Measurements from ENCODE around the gene VWC2L. TPM values are rescaled to one million over a fixed set of nuclear protein-coding genes. Genes with fewer than 3 reads are reported as not detected.

The VWC2L gene
- polyA plus RNA-seq, 1 experiment: not detected

DNA sequence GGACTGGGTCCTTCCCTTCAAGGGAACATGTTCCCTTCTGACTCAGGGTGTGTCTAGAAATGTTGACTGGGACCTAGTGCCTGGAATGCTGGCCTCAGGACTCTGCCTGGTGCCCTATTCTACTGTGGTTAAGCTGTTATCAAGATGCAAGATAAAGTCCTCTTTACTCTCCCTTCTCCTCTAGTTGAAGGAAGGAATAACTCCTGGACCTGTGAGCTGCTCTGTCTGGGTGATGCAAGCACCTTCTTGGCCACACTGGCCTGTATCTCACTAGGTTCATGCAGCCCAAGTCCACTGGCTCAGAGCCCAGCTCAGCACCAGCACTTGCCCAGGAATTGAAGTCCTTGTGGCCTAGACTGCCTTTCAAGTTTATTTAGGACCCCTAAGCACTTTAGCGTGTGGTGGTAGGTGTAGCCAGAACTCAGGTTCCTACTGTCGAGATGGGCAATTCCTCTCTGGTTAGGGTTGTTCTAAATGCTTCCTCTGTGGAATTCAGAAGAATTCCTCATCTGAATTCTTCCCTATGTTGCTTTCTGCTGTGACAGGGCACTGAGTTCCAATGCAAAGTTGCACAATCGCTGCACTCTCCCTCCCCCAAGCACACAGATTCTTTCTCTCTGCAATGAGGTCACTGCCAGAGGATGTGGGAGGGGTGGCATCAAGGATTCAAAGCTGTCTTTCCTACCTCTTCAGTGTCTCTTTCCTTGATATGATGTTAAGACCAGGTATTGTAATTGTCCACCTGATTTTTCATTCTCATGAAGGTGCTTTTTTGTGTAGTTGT lies 54.7 kb downstream of the VWC2L start:
- Histone ChIP-seq H3K4me3 (ENCODE audit: low read depth, low read length) (no peak overlapping the region), H3K27me3 (ENCODE audit: control insufficient read depth, insufficient read depth, low read length) (no peaks in the 10 kb centered on the region), H3K36me3 (ENCODE audit: control insufficient read depth, insufficient read depth, low read length) (no peaks in the 10 kb centered on the region)
- ChIA-PET POLR2A (interaction anchor here (0.6 kb wide), 1 partner anchor 12 kb away, joined by 5 read pairs; no protein-coding TSS in a partner anchor), CTCF (no interaction called here)
- no peak for DNase-seq (ENCODE audit: low read depth)
- no peak for TF ChIP-seq CTCF (IDR thresholded peaks at IDR 0.05; ENCODE audit: insufficient read depth, low read depth, low read length)

- Histone ChIP-seq H3K36me3 (ENCODE audit: control insufficient read depth, insufficient read depth, low read length) (no peaks in the 10 kb centered on the region), H3K27me3 (ENCODE audit: control insufficient read depth, insufficient read depth, low read length) (no peaks in the 10 kb centered on the region), H3K4me3 (ENCODE audit: low read depth, low read length) (no peak overlapping the region)
- no peak for TF ChIP-seq CTCF (IDR thresholded peaks at IDR 0.05; ENCODE audit: insufficient read depth, low read depth, low read length)
- no peak for DNase-seq (ENCODE audit: low read depth)
- POLR2A ChIA-PET: no interaction called here
- CTCF ChIA-PET: interaction anchor here (0.5 to 0.6 kb wide), 2 partner anchors 198 to 229 kb away, joined by 3 to 4 read pairs; no protein-coding TSS in a partner anchor
Observed at GRCh38 chr2:214469728-214470127, 58.9 kb downstream of the VWC2L start.

DNA sequence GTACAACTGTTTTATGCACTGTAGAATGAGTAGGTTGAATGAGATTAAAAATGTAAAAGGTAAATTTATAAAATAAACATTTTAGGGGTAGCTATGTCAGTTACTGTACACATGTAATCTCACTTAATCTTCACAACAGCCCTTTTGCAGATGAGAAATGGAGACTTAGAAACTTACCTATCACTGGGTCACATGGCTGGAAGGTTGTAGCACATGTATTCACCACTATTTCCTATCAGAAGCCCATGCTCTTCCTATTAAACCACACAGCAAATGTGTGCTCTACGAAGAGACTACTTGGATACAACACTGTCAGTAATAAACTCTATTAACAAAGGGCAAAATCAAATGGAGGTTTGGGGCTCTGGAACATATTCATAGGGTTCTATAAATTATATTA lies 60.5 kb downstream of the VWC2L start:
- no peaks in the 10 kb centered on the region for H3K36me3 ChIP-seq (ENCODE audit: control insufficient read depth, insufficient read depth, low read length)
- TF ChIP-seq CTCF (IDR thresholded peaks at IDR 0.05; ENCODE audit: insufficient read depth, low read depth, low read length): no peak
- CTCF ChIA-PET: no interaction called here
- POLR2A ChIA-PET: no interaction called here
- DNase-seq (ENCODE audit: low read depth): no peak
- no peak overlapping the region for H3K4me3 ChIP-seq (ENCODE audit: low read depth, low read length)
- H3K27me3 ChIP-seq (ENCODE audit: control insufficient read depth, insufficient read depth, low read length): no peaks in the 10 kb centered on the region

DNA sequence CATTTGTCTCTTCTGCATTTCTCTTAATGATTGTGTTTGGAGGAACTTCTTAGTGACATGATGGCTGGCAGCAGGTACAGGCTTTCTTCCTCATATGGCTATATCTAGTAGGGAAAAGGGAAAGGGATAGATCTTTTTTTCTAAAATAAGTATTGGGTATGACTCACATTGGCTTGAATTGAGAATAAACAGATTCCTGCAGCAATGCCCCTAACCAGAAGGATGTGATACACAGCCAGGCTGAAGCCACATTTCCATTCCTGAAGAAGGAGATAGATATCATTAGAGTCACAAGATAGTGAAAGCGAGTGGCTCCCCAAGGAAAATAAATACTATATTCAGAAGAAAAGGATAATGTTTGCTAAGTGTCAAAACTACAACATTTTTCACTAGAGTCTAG lies 61.1 kb downstream of the VWC2L start:
- no peaks in the 10 kb centered on the region for H3K36me3 ChIP-seq (ENCODE audit: control insufficient read depth, insufficient read depth, low read length)
- no peaks in the 10 kb centered on the region for H3K27me3 ChIP-seq (ENCODE audit: control insufficient read depth, insufficient read depth, low read length)
- no peak overlapping the region for H3K4me3 ChIP-seq (ENCODE audit: low read depth, low read length)
- TF ChIP-seq CTCF (IDR thresholded peaks at IDR 0.05; ENCODE audit: insufficient read depth, low read depth, low read length): no peak
- POLR2A ChIA-PET: no interaction called here
- no peak for DNase-seq (ENCODE audit: low read depth)
- CTCF ChIA-PET: no interaction called here

- no peak for DNase-seq (ENCODE audit: low read depth)
- ChIA-PET CTCF (no interaction called here), POLR2A (interaction anchor here (0.6 kb wide), 1 partner anchor 11 kb away, joined by 5 read pairs; no protein-coding TSS in a partner anchor)
- no peak for TF ChIP-seq CTCF (IDR thresholded peaks at IDR 0.05; ENCODE audit: insufficient read depth, low read depth, low read length)
- no peaks in the 10 kb centered on the region for H3K27me3 ChIP-seq (ENCODE audit: control insufficient read depth, insufficient read depth, low read length)
- no peaks in the 10 kb centered on the region for H3K36me3 ChIP-seq (ENCODE audit: control insufficient read depth, insufficient read depth, low read length)
- no peak overlapping the region for H3K4me3 ChIP-seq (ENCODE audit: low read depth, low read length)
Observed at GRCh38 chr2:214477305-214477704, 66.5 kb downstream of the VWC2L start.

Measured in BJ (cell line).